GM23338 (cell line): ENCODE data around the gene CACNA2D1. TPM values are rescaled to one million over a fixed set of nuclear protein-coding genes. Genes with fewer than 3 reads are reported as not detected.

ENCODE experiments used
- ATAC-seq: fragments of 200-7000 bp; cut with Tn5 transposase; 3 replicates; pipeline ENCODE4 v1.9.1; 2020
- DNase-seq: peaks from one replicate; pipeline ENCODE4 v3.0.0-alpha.2; 2015; ENCODE audit warnings: low spot score
- H2AFZ ChIP-seq: fragments of 200-600 bp; sonication (generic); 2 replicates; pipeline ENCODE4 v1.8.0; 2016; ENCODE audit warnings: antibody characterized with exemption, mild to moderate bottlenecking, moderate library complexity
- H3F3A ChIP-seq: fragments of 200-600 bp; sonication (generic); replicated peaks from 2 replicates; pipeline ENCODE4 v1.8.0; 2017; ENCODE audit warnings: antibody characterized with exemption, mixed run types, low read depth
- H3K27ac ChIP-seq: fragments of 200-600 bp; sonication (generic); 2 replicates; pipeline ENCODE4 v1.6.1; 2016; ENCODE audit warnings: low read depth
- H3K27me3 ChIP-seq: fragments of 200-600 bp; sonication (generic); 2 replicates; pipeline ENCODE4 v1.8.0; 2016; ENCODE audit warnings: mild to moderate bottlenecking, mixed run types, moderate library complexity; ENCODE audit not compliant: insufficient read depth
- H3K36me3 ChIP-seq: fragments of 200-600 bp; sonication (generic); 2 replicates; pipeline ENCODE4 v1.8.0; 2016; ENCODE audit warnings: mild to moderate bottlenecking; ENCODE audit not compliant: insufficient read depth
- H3K4me1 ChIP-seq: fragments of 200-600 bp; sonication (generic); 2 replicates; pipeline ENCODE4 v1.8.0; 2016; ENCODE audit warnings: mild to moderate bottlenecking, moderate library complexity; ENCODE audit not compliant: insufficient read depth
- H3K4me2 ChIP-seq: fragments of 200-600 bp; sonication (generic); 2 replicates; pipeline ENCODE4 v1.7.1; 2017; ENCODE audit warnings: mixed run types
- H3K4me3 ChIP-seq: fragments of 200-600 bp; sonication (generic); 2 replicates; pipeline ENCODE4 v1.6.1; 2016; ENCODE audit warnings: mixed run types
- H3K79me2 ChIP-seq: fragments of 200-600 bp; sonication (generic); replicated peaks from 2 replicates; pipeline ENCODE4 v1.8.0; 2017; ENCODE audit warnings: mild to moderate bottlenecking; ENCODE audit not compliant: insufficient read depth
- H3K9me2 ChIP-seq: fragments of 200-600 bp; sonication (generic); 2 replicates; pipeline ENCODE4 v1.8.0; 2017; ENCODE audit not compliant: insufficient read depth
- H4K20me1 ChIP-seq: fragments of 200-600 bp; sonication (generic); replicated peaks from 2 replicates; pipeline ENCODE4 v1.8.0; 2017; ENCODE audit warnings: mild to moderate bottlenecking; ENCODE audit not compliant: insufficient read depth
- H3K27ac Mint-ChIP-seq: 2 replicates; pipeline ENCODE4 v1.8.0; 2020; ENCODE audit warnings: inconsistent platforms, mild to moderate bottlenecking, moderate library complexity, mixed read lengths
- H3K27me3 Mint-ChIP-seq: 3 replicates; pipeline ENCODE4 v1.8.0; 2022; ENCODE audit warnings: low read depth, mild to moderate bottlenecking, moderate library complexity, mixed read lengths, inconsistent platforms; ENCODE audit not compliant: insufficient read depth, poor library complexity
- H3K36me3 Mint-ChIP-seq: 3 replicates; pipeline ENCODE4 v1.8.0; 2021; ENCODE audit warnings: low read depth, mild to moderate bottlenecking, inconsistent platforms, moderate library complexity, mixed read lengths
- H3K4me1 Mint-ChIP-seq: 3 replicates; pipeline ENCODE4 v1.8.0; 2020; ENCODE audit warnings: mild to moderate bottlenecking, inconsistent platforms, mixed read lengths
- H3K4me3 Mint-ChIP-seq: 3 replicates; pipeline ENCODE4 v1.8.0; 2021; ENCODE audit warnings: moderate library complexity, mild to moderate bottlenecking, inconsistent platforms, mixed read lengths
- H3K9me3 Mint-ChIP-seq: 3 replicates; pipeline ENCODE4 v1.8.0; 2020; ENCODE audit warnings: moderate library complexity, mild to moderate bottlenecking, inconsistent platforms, mixed read lengths
- EZH2 ChIP-seq: fragments of 200-600 bp; sonication (generic); IDR thresholded peaks from one replicate; pipeline ENCODE4 v1.8.0; 2017; ENCODE audit warnings: antibody characterized with exemption, mild to moderate bottlenecking, low read depth; ENCODE audit not compliant: unreplicated experiment
- EZH2phosphoT487 ChIP-seq: fragments of 200-600 bp; sonication (generic); IDR thresholded peaks from one replicate; pipeline ENCODE4 v1.8.1; 2018; ENCODE audit warnings: antibody characterized with exemption; ENCODE audit not compliant: unreplicated experiment
- JUNB ChIP-seq: IDR thresholded peaks from one replicate; pipeline ENCODE4 v1.6.1; 2016; ENCODE audit warnings: antibody characterized with exemption; ENCODE audit not compliant: unreplicated experiment
- POLR2AphosphoS5 ChIP-seq: IDR thresholded peaks from 2 replicates; pipeline ENCODE4 v1.6.1; 2016; ENCODE audit warnings: antibody characterized with exemption, low read depth
- STAT1 ChIP-seq: IDR thresholded peaks from one replicate; pipeline ENCODE4 v1.6.1; 2016; ENCODE audit warnings: antibody characterized with exemption; ENCODE audit not compliant: unreplicated experiment
- ZNF114 ChIP-seq: fragments of 250-450 bp; sonication (Bioruptor Pico); IDR thresholded peaks from 2 replicates; pipeline ENCODE4 v1.5.0; 2020; ENCODE audit warnings: mild to moderate bottlenecking, moderate library complexity
- ZNF331 ChIP-seq: fragments of 250-450 bp; sonication (Bioruptor Pico); IDR thresholded peaks from 2 replicates; pipeline ENCODE4 v1.5.0; 2020; ENCODE audit warnings: low read depth, mild to moderate bottlenecking, moderate library complexity
- polyA plus RNA-seq: library from polyadenylated mRNA; unstranded; fragments of >200 nt; fragmentation: Nextera tagmentation; extraction: Ambion mirVana; gene quantifications from 2 replicates; pipeline ENCODE4 v1.2.1, GENCODE V29; 2016
- total RNA-seq: library from RNA; depleted of rRNA; stranded (reverse); fragments of >200 nt; shearing (Covaris generic); gene quantifications from 2 replicates; pipeline ENCODE4 v1.2.3, GENCODE V29; 2014
- TF ChIP-seq, protein P1 (sequence below): fragments of 250-450 bp; sonication (Bioruptor Pico); IDR thresholded peaks from 2 replicates; pipeline ENCODE4 v1.5.0; 2020; ENCODE audit warnings: mild to moderate bottlenecking, moderate library complexity
- TF ChIP-seq, protein P2 (sequence below), 2 experiments: fragments of 200-600 bp in 1 of 2; sonication (generic) in 1 of 2; conservative IDR thresholded peaks; 2 replicates each; pipeline versions ENCODE4 v1.5.1 to v1.6.1; 2016 to 2017; ENCODE audit warnings: antibody characterized with exemption in 2 of 2, low read depth in 2 of 2, mild to moderate bottlenecking in 2 of 2, moderate library complexity in 1 of 2
- TF ChIP-seq, protein P3 (sequence below): IDR thresholded peaks from one replicate; pipeline ENCODE4 v1.6.1; 2018; ENCODE audit warnings: antibody characterized with exemption; ENCODE audit not compliant: unreplicated experiment
- TF ChIP-seq, protein P4 (sequence below): IDR thresholded peaks from 2 replicates; pipeline ENCODE4 v1.6.1; 2016; ENCODE audit warnings: antibody characterized with exemption

CACNA2D1 gene
- total and polyA plus RNA-seq, 2 experiments from 2014 or later = 7.0 to 20.4 TPM

DNA sequence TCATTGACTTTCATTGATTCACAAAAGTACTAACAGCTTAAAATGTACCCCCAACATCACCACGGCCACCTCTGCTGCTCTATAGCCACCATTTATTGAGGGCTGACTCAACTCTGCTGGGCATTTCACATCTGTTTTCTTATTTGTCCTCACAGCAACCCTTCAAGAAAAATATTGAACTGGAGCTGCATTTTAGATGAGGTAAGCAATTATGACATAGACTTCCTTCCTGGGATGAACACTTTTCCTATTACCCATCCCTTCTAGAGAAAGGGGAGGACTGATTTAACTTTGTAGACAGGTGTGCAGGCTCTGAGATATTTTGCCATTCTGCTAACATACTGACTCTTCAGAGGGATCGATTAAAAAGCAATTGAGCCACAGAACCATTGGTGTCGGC lies 217.4 kb downstream of the CACNA2D1 start (continued):
- TF ChIP-seq, protein P1, sequence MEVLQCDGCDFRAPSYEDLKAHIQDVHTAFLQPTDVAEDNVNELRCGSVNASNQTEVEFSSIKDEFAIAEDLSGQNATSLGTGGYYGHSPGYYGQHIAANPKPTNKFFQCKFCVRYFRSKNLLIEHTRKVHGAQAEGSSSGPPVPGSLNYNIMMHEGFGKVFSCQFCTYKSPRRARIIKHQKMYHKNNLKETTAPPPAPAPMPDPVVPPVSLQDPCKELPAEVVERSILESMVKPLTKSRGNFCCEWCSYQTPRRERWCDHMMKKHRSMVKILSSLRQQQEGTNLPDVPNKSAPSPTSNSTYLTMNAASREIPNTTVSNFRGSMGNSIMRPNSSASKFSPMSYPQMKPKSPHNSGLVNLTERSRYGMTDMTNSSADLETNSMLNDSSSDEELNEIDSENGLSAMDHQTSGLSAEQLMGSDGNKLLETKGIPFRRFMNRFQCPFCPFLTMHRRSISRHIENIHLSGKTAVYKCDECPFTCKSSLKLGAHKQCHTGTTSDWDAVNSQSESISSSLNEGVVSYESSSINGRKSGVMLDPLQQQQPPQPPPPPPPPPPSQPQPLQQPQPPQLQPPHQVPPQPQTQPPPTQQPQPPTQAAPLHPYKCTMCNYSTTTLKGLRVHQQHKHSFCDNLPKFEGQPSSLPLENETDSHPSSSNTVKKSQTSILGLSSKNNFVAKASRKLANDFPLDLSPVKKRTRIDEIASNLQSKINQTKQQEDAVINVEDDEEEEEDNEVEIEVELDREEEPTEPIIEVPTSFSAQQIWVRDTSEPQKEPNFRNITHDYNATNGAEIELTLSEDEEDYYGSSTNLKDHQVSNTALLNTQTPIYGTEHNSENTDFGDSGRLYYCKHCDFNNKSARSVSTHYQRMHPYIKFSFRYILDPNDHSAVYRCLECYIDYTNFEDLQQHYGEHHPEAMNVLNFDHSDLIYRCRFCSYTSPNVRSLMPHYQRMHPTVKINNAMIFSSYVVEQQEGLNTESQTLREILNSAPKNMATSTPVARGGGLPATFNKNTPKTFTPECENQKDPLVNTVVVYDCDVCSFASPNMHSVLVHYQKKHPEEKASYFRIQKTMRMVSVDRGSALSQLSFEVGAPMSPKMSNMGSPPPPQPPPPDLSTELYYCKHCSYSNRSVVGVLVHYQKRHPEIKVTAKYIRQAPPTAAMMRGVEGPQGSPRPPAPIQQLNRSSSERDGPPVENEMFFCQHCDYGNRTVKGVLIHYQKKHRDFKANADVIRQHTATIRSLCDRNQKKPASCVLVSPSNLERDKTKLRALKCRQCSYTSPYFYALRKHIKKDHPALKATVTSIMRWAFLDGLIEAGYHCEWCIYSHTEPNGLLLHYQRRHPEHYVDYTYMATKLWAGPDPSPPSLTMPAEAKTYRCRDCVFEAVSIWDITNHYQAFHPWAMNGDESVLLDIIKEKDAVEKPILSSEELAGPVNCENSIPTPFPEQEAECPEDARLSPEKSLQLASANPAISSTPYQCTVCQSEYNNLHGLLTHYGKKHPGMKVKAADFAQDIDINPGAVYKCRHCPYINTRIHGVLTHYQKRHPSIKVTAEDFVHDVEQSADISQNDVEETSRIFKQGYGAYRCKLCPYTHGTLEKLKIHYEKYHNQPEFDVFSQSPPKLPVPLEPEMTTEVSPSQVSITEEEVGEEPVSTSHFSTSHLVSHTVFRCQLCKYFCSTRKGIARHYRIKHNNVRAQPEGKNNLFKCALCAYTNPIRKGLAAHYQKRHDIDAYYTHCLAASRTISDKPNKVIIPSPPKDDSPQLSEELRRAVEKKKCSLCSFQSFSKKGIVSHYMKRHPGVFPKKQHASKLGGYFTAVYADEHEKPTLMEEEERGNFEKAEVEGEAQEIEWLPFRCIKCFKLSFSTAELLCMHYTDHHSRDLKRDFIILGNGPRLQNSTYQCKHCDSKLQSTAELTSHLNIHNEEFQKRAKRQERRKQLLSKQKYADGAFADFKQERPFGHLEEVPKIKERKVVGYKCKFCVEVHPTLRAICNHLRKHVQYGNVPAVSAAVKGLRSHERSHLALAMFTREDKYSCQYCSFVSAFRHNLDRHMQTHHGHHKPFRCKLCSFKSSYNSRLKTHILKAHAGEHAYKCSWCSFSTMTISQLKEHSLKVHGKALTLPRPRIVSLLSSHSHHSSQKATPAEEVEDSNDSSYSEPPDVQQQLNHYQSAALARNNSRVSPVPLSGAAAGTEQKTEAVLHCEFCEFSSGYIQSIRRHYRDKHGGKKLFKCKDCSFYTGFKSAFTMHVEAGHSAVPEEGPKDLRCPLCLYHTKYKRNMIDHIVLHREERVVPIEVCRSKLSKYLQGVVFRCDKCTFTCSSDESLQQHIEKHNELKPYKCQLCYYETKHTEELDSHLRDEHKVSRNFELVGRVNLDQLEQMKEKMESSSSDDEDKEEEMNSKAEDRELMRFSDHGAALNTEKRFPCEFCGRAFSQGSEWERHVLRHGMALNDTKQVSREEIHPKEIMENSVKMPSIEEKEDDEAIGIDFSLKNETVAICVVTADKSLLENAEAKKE = no peak
- no peak for TF ChIP-seq ZNF331 (CRISPR knock-in tag)
- TF ChIP-seq JUNB = no peak
- TF ChIP-seq, protein P2, sequence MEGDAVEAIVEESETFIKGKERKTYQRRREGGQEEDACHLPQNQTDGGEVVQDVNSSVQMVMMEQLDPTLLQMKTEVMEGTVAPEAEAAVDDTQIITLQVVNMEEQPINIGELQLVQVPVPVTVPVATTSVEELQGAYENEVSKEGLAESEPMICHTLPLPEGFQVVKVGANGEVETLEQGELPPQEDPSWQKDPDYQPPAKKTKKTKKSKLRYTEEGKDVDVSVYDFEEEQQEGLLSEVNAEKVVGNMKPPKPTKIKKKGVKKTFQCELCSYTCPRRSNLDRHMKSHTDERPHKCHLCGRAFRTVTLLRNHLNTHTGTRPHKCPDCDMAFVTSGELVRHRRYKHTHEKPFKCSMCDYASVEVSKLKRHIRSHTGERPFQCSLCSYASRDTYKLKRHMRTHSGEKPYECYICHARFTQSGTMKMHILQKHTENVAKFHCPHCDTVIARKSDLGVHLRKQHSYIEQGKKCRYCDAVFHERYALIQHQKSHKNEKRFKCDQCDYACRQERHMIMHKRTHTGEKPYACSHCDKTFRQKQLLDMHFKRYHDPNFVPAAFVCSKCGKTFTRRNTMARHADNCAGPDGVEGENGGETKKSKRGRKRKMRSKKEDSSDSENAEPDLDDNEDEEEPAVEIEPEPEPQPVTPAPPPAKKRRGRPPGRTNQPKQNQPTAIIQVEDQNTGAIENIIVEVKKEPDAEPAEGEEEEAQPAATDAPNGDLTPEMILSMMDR (conservative IDR thresholded peaks at IDR 0.05; ENCODE audit: low read depth in 2 of 2) = no peak
- TF ChIP-seq POLR2AphosphoS5 = no peak

DNA sequence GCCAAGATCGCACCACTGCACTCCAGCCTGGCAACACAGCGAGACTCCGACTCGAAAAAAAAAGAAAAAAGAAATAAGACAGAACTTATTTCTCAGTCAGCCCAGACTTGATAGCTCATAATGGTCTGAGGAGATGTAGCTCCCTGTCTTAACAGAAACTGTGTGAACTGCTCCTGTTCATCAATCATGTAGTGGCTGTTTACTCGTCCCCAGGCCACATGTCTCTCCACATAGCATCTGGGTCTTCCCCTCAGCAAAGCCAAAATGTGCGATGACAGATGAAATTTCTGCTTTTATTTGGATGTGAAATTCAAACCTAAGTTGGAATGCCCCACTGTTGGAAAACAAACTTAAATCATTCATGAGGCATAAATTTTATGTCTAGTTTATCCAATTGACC lies 219.0 kb downstream of the CACNA2D1 start:
- H3K4me3 ChIP-seq = no peak overlapping the region
- H3K27ac ChIP-seq = no peak overlapping the region
- no peaks in the 10 kb centered on the region for H3K4me1 ChIP-seq
- no peaks in the 10 kb centered on the region for H3K79me2 ChIP-seq
- no peaks in the 10 kb centered on the region for H3K27me3 ChIP-seq
- H3K4me1 Mint-ChIP-seq = peaks cover 6% of the 10 kb centered on the region; the same call in 1 of the 3 replicates
- H4K20me1 ChIP-seq = no peaks in the 10 kb centered on the region
- no peaks in the 10 kb centered on the region for H3F3A ChIP-seq
- H3K9me3 Mint-ChIP-seq = no peaks in the 10 kb centered on the region
- no peaks in the 10 kb centered on the region for H3K36me3 Mint-ChIP-seq
- ATAC-seq = no peak
- no peak overlapping the region for H3K27ac Mint-ChIP-seq
- no peaks in the 10 kb centered on the region for H3K36me3 ChIP-seq
- no peak for DNase-seq
- H3K4me2 ChIP-seq = no peak overlapping the region
- peaks cover 2% of the 10 kb centered on the region for H3K27me3 Mint-ChIP-seq
- H3K9me2 ChIP-seq = no peaks in the 10 kb centered on the region
- H3K4me3 Mint-ChIP-seq = no peak overlapping the region
- no peak overlapping the region for H2AFZ ChIP-seq
- no peak for TF ChIP-seq STAT1
- TF ChIP-seq POLR2AphosphoS5 = no peak
- no peak for TF ChIP-seq JUNB
- no peak for TF ChIP-seq ZNF114 (CRISPR knock-in tag)
- TF ChIP-seq, protein P3, sequence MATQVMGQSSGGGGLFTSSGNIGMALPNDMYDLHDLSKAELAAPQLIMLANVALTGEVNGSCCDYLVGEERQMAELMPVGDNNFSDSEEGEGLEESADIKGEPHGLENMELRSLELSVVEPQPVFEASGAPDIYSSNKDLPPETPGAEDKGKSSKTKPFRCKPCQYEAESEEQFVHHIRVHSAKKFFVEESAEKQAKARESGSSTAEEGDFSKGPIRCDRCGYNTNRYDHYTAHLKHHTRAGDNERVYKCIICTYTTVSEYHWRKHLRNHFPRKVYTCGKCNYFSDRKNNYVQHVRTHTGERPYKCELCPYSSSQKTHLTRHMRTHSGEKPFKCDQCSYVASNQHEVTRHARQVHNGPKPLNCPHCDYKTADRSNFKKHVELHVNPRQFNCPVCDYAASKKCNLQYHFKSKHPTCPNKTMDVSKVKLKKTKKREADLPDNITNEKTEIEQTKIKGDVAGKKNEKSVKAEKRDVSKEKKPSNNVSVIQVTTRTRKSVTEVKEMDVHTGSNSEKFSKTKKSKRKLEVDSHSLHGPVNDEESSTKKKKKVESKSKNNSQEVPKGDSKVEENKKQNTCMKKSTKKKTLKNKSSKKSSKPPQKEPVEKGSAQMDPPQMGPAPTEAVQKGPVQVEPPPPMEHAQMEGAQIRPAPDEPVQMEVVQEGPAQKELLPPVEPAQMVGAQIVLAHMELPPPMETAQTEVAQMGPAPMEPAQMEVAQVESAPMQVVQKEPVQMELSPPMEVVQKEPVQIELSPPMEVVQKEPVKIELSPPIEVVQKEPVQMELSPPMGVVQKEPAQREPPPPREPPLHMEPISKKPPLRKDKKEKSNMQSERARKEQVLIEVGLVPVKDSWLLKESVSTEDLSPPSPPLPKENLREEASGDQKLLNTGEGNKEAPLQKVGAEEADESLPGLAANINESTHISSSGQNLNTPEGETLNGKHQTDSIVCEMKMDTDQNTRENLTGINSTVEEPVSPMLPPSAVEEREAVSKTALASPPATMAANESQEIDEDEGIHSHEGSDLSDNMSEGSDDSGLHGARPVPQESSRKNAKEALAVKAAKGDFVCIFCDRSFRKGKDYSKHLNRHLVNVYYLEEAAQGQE = no peak
- no peak for TF ChIP-seq EZH2
- TF ChIP-seq EZH2phosphoT487 = no peak
- TF ChIP-seq, protein P4, sequence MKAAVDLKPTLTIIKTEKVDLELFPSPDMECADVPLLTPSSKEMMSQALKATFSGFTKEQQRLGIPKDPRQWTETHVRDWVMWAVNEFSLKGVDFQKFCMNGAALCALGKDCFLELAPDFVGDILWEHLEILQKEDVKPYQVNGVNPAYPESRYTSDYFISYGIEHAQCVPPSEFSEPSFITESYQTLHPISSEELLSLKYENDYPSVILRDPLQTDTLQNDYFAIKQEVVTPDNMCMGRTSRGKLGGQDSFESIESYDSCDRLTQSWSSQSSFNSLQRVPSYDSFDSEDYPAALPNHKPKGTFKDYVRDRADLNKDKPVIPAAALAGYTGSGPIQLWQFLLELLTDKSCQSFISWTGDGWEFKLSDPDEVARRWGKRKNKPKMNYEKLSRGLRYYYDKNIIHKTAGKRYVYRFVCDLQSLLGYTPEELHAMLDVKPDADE = no peak
